Testis (tissue), 3 donors: ENCODE results near the gene CFAP299. TPM values are rescaled to one million over a fixed set of nuclear protein-coding genes. Genes with fewer than 3 reads are reported as not detected.

Experiments used
- DNase-seq: peaks from one replicate; pipeline ENCODE4 v3.0.0-alpha.2; 2019
- H3K27ac ChIP-seq, 2 donors: fragments of 200-600 bp; sonication (generic); one replicate each; pipeline ENCODE4 v1.5.1; 2019
- H3K27me3 ChIP-seq: fragments of 200-600 bp; sonication (generic); one replicate; pipeline ENCODE4 v1.5.1; 2019
- H3K36me3 ChIP-seq: fragments of 200-600 bp; sonication (generic); one replicate; pipeline ENCODE4 v1.5.1; 2017; ENCODE audit warnings: low read depth; ENCODE audit errors: missing control alignments
- H3K4me1 ChIP-seq: fragments of 200-600 bp; sonication (generic); one replicate; pipeline ENCODE4 v1.5.1; 2019
- H3K4me3 ChIP-seq, 2 donors: fragments of 200-600 bp; sonication (generic); one replicate each; pipeline ENCODE4 v1.5.1; 2017 to 2019
- H3K9me3 ChIP-seq: fragments of 200-600 bp; sonication (generic); one replicate; pipeline ENCODE4 v1.5.1; 2017
- CTCF ChIP-seq, 3 experiments: fragments of 450-650 bp in 2 of 3; fragments of 200-600 bp in 1 of 3; sonication (generic) in 1 of 3; IDR thresholded peaks; one replicate each; pipeline ENCODE4 v1.5.1; 2016 to 2019; ENCODE audit warnings: antibody characterized with exemption in 3 of 3, mild to moderate bottlenecking in 2 of 3, moderate library complexity in 1 of 3
- POLR2A ChIP-seq: fragments of 450-650 bp; IDR thresholded peaks from one replicate; pipeline ENCODE4 v1.6.1; 2017; ENCODE audit warnings: antibody characterized with exemption, mild to moderate bottlenecking, moderate library complexity
- WGBS, 2 donors: methylation state at CpG; one replicate each; pipeline ENCODE4 v1.1.5; 2018; 5-methylcytosine and 5-hydroxymethylcytosine counted together
- intact Hi-C: fragments of 100-400 bp; cut with DNase I; formaldehyde crosslinking; loops from one replicate; pipeline ENCODE4 v1.15.1; 2023; ENCODE audit warnings: low total_unique reads
- polyA plus RNA-seq: library from polyadenylated mRNA; stranded (reverse); fragments of 350-450 nt; fragmentation: Illumina TruSeq; extraction: RNeasy Lipid Tissue Mini Kit (QIAGEN cat#74804); gene quantifications from one replicate; pipeline ENCODE4 v1.2.3, GENCODE V29; 2014; ENCODE audit warnings: low read depth, low replicate concordance; ENCODE audit not compliant: insufficient read depth
- total RNA-seq, 2 donors: library from RNA; depleted of rRNA; stranded (reverse); fragments of >200 nt; gene quantifications; one replicate each; pipeline ENCODE4 v1.2.3, GENCODE V29; 2016

CFAP299 gene
- total and polyA plus RNA-seq, 3 donors from 2014 or later = 18.1 to 51.9 (median 21.4) TPM

- Histone ChIP-seq H3K4me1 (no peaks in the 10 kb centered on the region), H3K4me3 (no peak overlapping the region), H3K27ac (no peak overlapping the region), H3K9me3 (no peaks in the 10 kb centered on the region), H3K27me3 (no peaks in the 10 kb centered on the region), H3K36me3 (no peaks in the 10 kb centered on the region)
- 39 to 57% methylated on average over 3 of the region's 3 CpGs for WGBS, 2 donors
- no peak for DNase-seq
- intact Hi-C loops = no loop called here
- TF ChIP-seq POLR2A (no peak), CTCF (IDR thresholded peaks at IDR 0.05) (no peak)
Observed at GRCh38 chr4:80295336-80295735, 40.2 kb upstream of the CFAP299 start.

GRCh38 chr4:80295826-80296225 lies 39.7 kb upstream of the CFAP299 start:
- H3K36me3 ChIP-seq = no peaks in the 10 kb centered on the region
- H3K9me3 ChIP-seq = no peaks in the 10 kb centered on the region
- no peaks in the 10 kb centered on the region for H3K4me1 ChIP-seq
- DNase-seq = no peak
- intact Hi-C loops = no loop called here
- no peak overlapping the region for H3K4me3 ChIP-seq
- no peaks in the 10 kb centered on the region for H3K27me3 ChIP-seq
- no peak overlapping the region for H3K27ac ChIP-seq
- TF ChIP-seq POLR2A (no peak), CTCF (IDR thresholded peaks at IDR 0.05) (no peak)
- 81 to 84% methylated on average over 5 of the region's 5 CpGs for WGBS, 2 donors

DNA sequence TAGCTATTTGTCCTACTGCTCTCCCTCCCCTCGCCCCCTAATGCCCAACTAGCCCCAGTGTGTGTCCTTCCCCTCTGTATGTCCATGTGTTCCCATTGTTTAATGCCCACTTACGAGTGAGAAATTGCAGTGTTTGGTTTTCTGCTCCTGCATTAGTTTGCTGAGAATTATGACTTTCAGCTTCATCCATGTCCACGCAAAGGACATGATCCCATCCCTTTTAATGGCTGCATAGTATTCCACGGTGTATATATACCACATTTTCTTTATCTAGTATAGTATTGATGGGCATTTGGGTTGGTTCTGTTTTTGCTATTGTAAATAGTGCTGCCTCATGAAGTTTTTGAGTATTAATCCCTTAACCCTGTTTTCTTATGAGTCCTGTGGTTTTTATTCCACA lies 33.6 kb upstream of the CFAP299 start:
- H3K36me3 ChIP-seq = no peaks in the 10 kb centered on the region
- TF ChIP-seq POLR2A (no peak), CTCF (IDR thresholded peaks at IDR 0.05) (no peak)
- no peaks in the 10 kb centered on the region for H3K27me3 ChIP-seq
- DNase-seq = no peak
- no peaks in the 10 kb centered on the region for H3K4me1 ChIP-seq
- no peak overlapping the region for H3K4me3 ChIP-seq
- intact Hi-C loops = no loop called here
- no peaks in the 10 kb centered on the region for H3K9me3 ChIP-seq
- no peak overlapping the region for H3K27ac ChIP-seq
- 52 to 60% methylated on average over 4 of the region's 4 CpGs for WGBS, 2 donors

DNA sequence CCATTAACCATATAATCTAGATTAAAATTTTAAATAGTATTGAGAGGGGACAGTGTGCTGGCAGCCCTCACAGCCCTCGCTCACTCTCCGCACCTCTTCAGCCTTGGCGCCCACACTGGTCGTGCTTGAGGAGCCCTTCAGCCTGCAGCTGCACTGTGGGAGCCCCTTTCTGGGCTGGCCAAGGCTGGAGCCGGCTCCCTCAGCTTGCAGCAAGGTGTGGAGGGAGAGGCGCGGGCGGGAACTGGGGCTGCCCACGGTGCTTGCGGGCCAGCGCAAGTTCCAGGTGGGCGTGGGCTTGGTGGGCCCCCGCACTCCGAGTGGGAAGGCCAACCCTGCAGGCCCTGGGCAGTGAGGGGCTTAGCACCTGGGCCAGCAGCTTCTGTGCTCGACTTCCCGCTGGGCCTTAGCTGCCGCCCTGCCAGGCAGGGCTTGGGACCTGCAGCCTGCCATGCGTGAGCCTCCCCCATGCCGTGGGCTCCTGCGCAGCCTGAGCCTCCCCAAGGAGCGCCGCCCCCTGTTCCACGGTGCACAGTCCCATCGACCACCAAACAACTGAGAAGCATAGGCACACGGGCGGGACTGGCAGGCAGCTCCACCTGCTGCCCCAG lies 32.8 kb upstream of the CFAP299 start:
- 80 to 82% methylated on average over 10 to 25 of the region's 26 CpGs for WGBS, 2 donors
- H3K4me1 ChIP-seq = no peaks in the 10 kb centered on the region
- intact Hi-C loops = no loop called here
- no peaks in the 10 kb centered on the region for H3K9me3 ChIP-seq
- peak overlapping the region in 1 of 2 donors; percentile 29 for H3K4me3 ChIP-seq
- H3K36me3 ChIP-seq = no peaks in the 10 kb centered on the region
- no peak for DNase-seq
- TF ChIP-seq CTCF (IDR thresholded peaks at IDR 0.05) (no peak), POLR2A (no peak)
- H3K27ac ChIP-seq = no peak overlapping the region
- no peaks in the 10 kb centered on the region for H3K27me3 ChIP-seq

GRCh38 chr4:80305466-80305865 lies 30.1 kb upstream of the CFAP299 start:
- Histone ChIP-seq H3K27ac (no peak overlapping the region), H3K27me3 (no peaks in the 10 kb centered on the region), H3K36me3 (no peaks in the 10 kb centered on the region), H3K4me3 (no peak overlapping the region), H3K4me1 (no peaks in the 10 kb centered on the region), H3K9me3 (no peaks in the 10 kb centered on the region)
- 82 to 83% methylated on average over 3 of the region's 3 CpGs for WGBS, 2 donors
- no peak for DNase-seq
- no peak for TF ChIP-seq CTCF (IDR thresholded peaks at IDR 0.05)
- no peak for TF ChIP-seq POLR2A
- intact Hi-C loops = no loop called here
